ENCODE results near the gene SLC27A2. TPM values are rescaled to one million over a fixed set of nuclear protein-coding genes. Genes with fewer than 3 reads are reported as not detected.

SLC27A2 gene
- total RNA-seq, 1 donor from 2014 or later: 75.4 TPM

GRCh38 chr15:50222181-50222580 is 40.2 kb downstream of the SLC27A2 start:
- peaks cover 61% of the 10 kb centered on the region for H3K36me3 Mint-ChIP-seq (ENCODE audit: low read depth)
- H3K4me3 Mint-ChIP-seq: no peak overlapping the region
- intact Hi-C loops (cut with micrococcal nuclease): no loop called here
- H3K27me3 Mint-ChIP-seq: no peaks in the 10 kb centered on the region
- peak overlapping the region; percentile 8 for H3K27ac Mint-ChIP-seq
- DNase-seq: no peak
- no peaks in the 10 kb centered on the region for H3K9me3 Mint-ChIP-seq
- peaks cover 23% of the 10 kb centered on the region for H3K4me1 Mint-ChIP-seq

- Mint-ChIP-seq H3K4me1 (peaks cover 14% of the 10 kb centered on the region), H3K27ac (no peak overlapping the region), H3K4me3 (no peak overlapping the region), H3K27me3 (no peaks in the 10 kb centered on the region), H3K36me3 (ENCODE audit: low read depth) (peaks cover 66% of the 10 kb centered on the region), H3K9me3 (no peaks in the 10 kb centered on the region)
- intact Hi-C loops (cut with micrococcal nuclease): no loop called here
- DNase-seq: no peak
These were observed 42.6 kb downstream of the SLC27A2 start for GRCh38 chr15:50224606-50225005.

- H3K36me3 Mint-ChIP-seq (ENCODE audit: low read depth): peaks cover 61% of the 10 kb centered on the region
- H3K9me3 Mint-ChIP-seq: no peaks in the 10 kb centered on the region
- intact Hi-C loops (cut with micrococcal nuclease): no loop called here
These were observed 43.1 kb downstream of the SLC27A2 start for GRCh38 chr15:50225057-50225456.

DNA sequence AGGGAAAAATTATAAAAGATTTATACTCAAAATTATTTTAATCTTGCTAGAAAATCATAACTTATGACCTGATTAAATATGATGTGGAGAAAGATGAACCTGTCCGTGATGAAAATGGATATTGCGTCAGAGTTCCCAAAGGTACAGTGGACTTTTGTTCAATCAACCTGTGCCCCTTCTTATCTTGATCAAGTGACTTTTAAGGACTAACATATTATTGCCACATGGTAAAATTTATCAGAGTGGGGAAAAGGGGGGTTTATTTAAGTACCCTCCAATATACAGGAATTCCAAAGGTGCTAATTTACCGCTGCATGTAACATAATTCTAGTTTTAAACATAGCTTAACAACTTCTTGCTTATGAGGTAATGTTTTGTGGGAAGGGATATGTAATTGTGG is 43.9 kb downstream of the SLC27A2 start:
- intact Hi-C loops (cut with micrococcal nuclease): no loop called here
- H3K36me3 Mint-ChIP-seq (ENCODE audit: low read depth): peaks cover 60% of the 10 kb centered on the region
- no peaks in the 10 kb centered on the region for H3K9me3 Mint-ChIP-seq
- no peak overlapping the region for H3K4me3 Mint-ChIP-seq
- no peaks in the 10 kb centered on the region for H3K27me3 Mint-ChIP-seq
- no peak for DNase-seq
- no peak overlapping the region for H3K27ac Mint-ChIP-seq
- peaks cover 2% of the 10 kb centered on the region for H3K4me1 Mint-ChIP-seq

More at GRCh38 chr15:50225057-50225456, 43.1 kb downstream of the SLC27A2 start:
- no peaks in the 10 kb centered on the region for H3K27me3 Mint-ChIP-seq
- H3K4me1 Mint-ChIP-seq: peaks cover 10% of the 10 kb centered on the region
- H3K4me3 Mint-ChIP-seq: no peak overlapping the region
- DNase-seq: no peak
- no peak overlapping the region for H3K27ac Mint-ChIP-seq

- Mint-ChIP-seq H3K4me1 (peaks cover 2% of the 10 kb centered on the region), H3K36me3 (ENCODE audit: low read depth) (peaks cover 64% of the 10 kb centered on the region), H3K27ac (no peak overlapping the region), H3K4me3 (no peak overlapping the region), H3K9me3 (no peaks in the 10 kb centered on the region), H3K27me3 (no peaks in the 10 kb centered on the region)
- DNase-seq: no peak
- intact Hi-C loops (cut with micrococcal nuclease): no loop called here
These were observed 45.1 kb downstream of the SLC27A2 start for GRCh38 chr15:50227076-50227475.

DNA sequence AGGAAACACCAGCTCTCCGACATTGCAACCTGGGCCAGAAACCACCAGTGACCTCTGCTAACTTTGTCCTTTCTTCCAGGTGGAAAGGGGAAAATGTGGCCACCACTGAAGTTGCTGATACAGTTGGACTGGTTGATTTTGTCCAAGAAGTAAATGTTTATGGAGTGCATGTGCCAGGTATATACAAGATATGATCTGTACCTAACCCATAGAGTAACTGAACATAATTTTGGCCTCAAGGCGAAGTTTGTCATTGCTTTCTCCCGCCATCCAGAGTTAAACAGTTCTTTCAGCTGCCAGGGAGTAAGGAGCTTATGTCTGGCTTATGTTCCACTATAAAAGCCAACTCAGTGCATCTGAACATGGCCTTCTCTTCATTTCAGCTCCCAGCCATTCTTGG is 46.9 kb downstream of the SLC27A2 start:
- DNase-seq: no peak
- no peak overlapping the region for H3K4me3 Mint-ChIP-seq
- H3K9me3 Mint-ChIP-seq: no peaks in the 10 kb centered on the region
- H3K27ac Mint-ChIP-seq: no peak overlapping the region
- intact Hi-C loops (cut with micrococcal nuclease): no loop called here
- peaks cover 5% of the 10 kb centered on the region for H3K4me1 Mint-ChIP-seq
- peaks cover 62% of the 10 kb centered on the region for H3K36me3 Mint-ChIP-seq (ENCODE audit: low read depth)
- no peaks in the 10 kb centered on the region for H3K27me3 Mint-ChIP-seq

GRCh38 chr15:50229336-50229735 is 47.3 kb downstream of the SLC27A2 start:
- Mint-ChIP-seq H3K36me3 (ENCODE audit: low read depth) (peaks cover 66% of the 10 kb centered on the region), H3K27ac (no peak overlapping the region)
- intact Hi-C loops (cut with micrococcal nuclease): no loop called here

DNA sequence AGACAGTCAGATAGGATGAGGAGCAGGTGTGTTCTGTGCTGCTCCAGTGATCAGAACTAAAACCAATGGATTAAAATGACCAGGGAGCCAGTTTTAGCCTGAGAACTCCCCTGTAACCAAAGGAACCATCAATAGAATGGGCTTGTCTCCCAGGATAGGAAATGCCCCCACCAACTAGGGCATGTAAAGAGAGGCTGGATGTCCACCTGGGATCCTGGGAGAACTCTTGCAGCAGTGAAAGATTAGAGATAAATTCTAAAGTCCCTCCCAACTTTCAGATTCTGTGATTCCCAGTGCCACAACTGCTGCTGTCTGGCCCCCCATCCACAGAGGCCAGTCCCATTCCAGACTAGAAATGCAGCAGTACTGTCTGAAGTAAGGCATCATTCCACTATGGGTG is 49.8 kb downstream of the SLC27A2 start:
- peaks cover 6% of the 10 kb centered on the region for H3K4me1 Mint-ChIP-seq
- intact Hi-C loops (cut with micrococcal nuclease): no loop called here
- H3K9me3 Mint-ChIP-seq: no peaks in the 10 kb centered on the region
- no peaks in the 10 kb centered on the region for H3K27me3 Mint-ChIP-seq
- no peak overlapping the region for H3K4me3 Mint-ChIP-seq
- H3K36me3 Mint-ChIP-seq (ENCODE audit: low read depth): peaks cover 74% of the 10 kb centered on the region
- H3K27ac Mint-ChIP-seq: no peak overlapping the region
- DNase-seq: no peak

More at GRCh38 chr15:50229336-50229735, 47.3 kb downstream of the SLC27A2 start:
- Mint-ChIP-seq H3K9me3 (no peaks in the 10 kb centered on the region), H3K27me3 (no peaks in the 10 kb centered on the region), H3K4me1 (peaks cover 6% of the 10 kb centered on the region), H3K4me3 (no peak overlapping the region)
- DNase-seq: no peak

DNA sequence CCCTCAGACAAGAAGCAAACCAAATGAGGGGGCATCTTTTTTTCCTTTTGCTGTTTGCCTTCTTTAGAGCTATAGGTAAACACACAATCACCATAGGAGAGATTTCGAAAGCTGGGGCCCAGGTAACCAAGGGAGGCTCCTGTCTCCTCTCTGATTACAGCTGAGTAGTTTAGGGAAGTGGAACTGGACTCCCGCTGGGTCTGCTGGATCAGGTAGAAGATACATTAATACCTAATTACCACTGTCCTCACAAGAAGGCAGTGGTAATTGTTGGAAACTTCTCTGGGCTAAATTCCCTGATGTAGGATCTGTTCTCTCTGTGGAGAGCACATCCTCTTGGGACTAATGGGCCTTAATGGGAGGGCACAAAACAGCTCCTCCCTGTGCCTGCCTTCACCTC is 50.8 kb downstream of the SLC27A2 start:
- Mint-ChIP-seq H3K36me3 (ENCODE audit: low read depth) (peaks cover 68% of the 10 kb centered on the region), H3K27ac (peak overlapping the region; percentile 15), H3K27me3 (no peaks in the 10 kb centered on the region), H3K4me1 (peaks cover 6% of the 10 kb centered on the region), H3K9me3 (no peaks in the 10 kb centered on the region), H3K4me3 (no peak overlapping the region)
- intact Hi-C loops (cut with micrococcal nuclease): no loop called here
- no peak for DNase-seq

GRCh38 chr15:50233192-50233736 is 51.3 kb downstream of the SLC27A2 start:
- Mint-ChIP-seq H3K4me3 (no peak overlapping the region), H3K36me3 (ENCODE audit: low read depth) (peaks cover 66% of the 10 kb centered on the region), H3K27me3 (no peaks in the 10 kb centered on the region)

DNA sequence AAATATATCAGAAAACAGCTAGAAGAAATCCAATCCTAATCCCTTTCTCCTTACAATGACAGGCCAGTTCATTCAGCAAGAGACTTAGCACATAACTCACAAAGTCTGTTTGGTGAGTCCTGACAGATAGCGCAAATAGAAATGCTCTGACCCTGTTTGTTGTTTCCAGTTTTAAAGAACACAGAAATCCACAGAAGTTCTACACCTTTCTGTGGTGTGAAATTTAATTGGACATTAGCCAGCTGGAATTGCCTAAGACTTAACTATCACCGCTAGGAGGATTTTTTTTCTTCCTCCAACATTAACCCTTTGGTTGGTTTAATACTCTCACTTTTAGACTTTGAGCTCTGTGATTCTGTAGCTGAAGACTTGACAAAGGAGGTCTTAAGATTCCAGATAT is 52.8 kb downstream of the SLC27A2 start:
- DNase-seq: no peak
- H3K27ac Mint-ChIP-seq: no peak overlapping the region
- intact Hi-C loops (cut with micrococcal nuclease): no loop called here
- H3K4me3 Mint-ChIP-seq: no peak overlapping the region
- no peaks in the 10 kb centered on the region for H3K9me3 Mint-ChIP-seq
- peaks cover 56% of the 10 kb centered on the region for H3K36me3 Mint-ChIP-seq (ENCODE audit: low read depth)
- no peaks in the 10 kb centered on the region for H3K27me3 Mint-ChIP-seq
- peaks cover 8% of the 10 kb centered on the region for H3K4me1 Mint-ChIP-seq

More at GRCh38 chr15:50233192-50233736, 51.3 kb downstream of the SLC27A2 start:
- Mint-ChIP-seq H3K4me1 (peaks cover 6% of the 10 kb centered on the region), H3K9me3 (no peaks in the 10 kb centered on the region), H3K27ac (peak overlapping the region; percentile 14)
- DNase-seq: no peak
- intact Hi-C loops (cut with micrococcal nuclease): no loop called here

DNA sequence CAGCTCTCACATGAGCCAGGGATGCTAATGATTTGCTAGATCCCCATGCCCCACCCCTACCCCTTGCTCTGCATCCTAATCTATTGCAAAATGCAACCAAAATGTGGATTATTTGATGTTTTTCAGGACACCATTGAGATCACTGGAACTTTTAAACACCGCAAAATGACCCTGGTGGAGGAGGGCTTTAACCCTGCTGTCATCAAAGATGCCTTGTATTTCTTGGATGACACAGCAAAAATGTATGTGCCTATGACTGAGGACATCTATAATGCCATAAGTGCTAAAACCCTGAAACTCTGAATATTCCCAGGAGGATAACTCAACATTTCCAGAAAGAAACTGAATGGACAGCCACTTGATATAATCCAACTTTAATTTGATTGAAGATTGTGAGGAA is 53.8 kb downstream of the SLC27A2 start:
- Mint-ChIP-seq H3K9me3 (no peaks in the 10 kb centered on the region), H3K27me3 (no peaks in the 10 kb centered on the region), H3K4me3 (no peak overlapping the region), H3K4me1 (peaks cover 8% of the 10 kb centered on the region), H3K36me3 (ENCODE audit: low read depth) (peaks cover 51% of the 10 kb centered on the region), H3K27ac (no peak overlapping the region)
- DNase-seq: no peak
- intact Hi-C loops (cut with micrococcal nuclease): no loop called here

GRCh38 chr15:50236433-50236832 is 54.4 kb downstream of the SLC27A2 start:
- DNase-seq: no peak
- no peak overlapping the region for H3K27ac Mint-ChIP-seq
- no peaks in the 10 kb centered on the region for H3K9me3 Mint-ChIP-seq
- intact Hi-C loops (cut with micrococcal nuclease): no loop called here
- H3K27me3 Mint-ChIP-seq: no peaks in the 10 kb centered on the region
- H3K36me3 Mint-ChIP-seq (ENCODE audit: low read depth): peaks cover 53% of the 10 kb centered on the region
- no peak overlapping the region for H3K4me3 Mint-ChIP-seq
- H3K4me1 Mint-ChIP-seq: peaks cover 14% of the 10 kb centered on the region

GRCh38 chr15:50238255-50238654 is 56.3 kb downstream of the SLC27A2 start:
- no peak for DNase-seq
- Mint-ChIP-seq H3K4me3 (no peak overlapping the region), H3K27ac (no peak overlapping the region), H3K9me3 (peaks cover 2% of the 10 kb centered on the region), H3K4me1 (peaks cover 20% of the 10 kb centered on the region), H3K36me3 (ENCODE audit: low read depth) (peaks cover 45% of the 10 kb centered on the region), H3K27me3 (no peaks in the 10 kb centered on the region)
- intact Hi-C loops (cut with micrococcal nuclease): no loop called here

All from activated CD4-positive, alpha-beta T cell treated with anti-CD3 and anti-CD28 coated beads, Interleukin-2, amount 10 ng/mL, durations not matched to agents 24 days and 14 days (primary cell).